Upper lobe of right lung (tissue), 1 donor: ENCODE data around the gene SHANK2. TPM values are rescaled to one million over a fixed set of nuclear protein-coding genes. Genes with fewer than 3 reads are reported as not detected.

ENCODE experiments used
- ATAC-seq: fragments of 200-7000 bp; cut with Tn5 transposase; one replicate; pipeline ENCODE4 v1.9.1; 2020; ENCODE audit warnings: mild to moderate bottlenecking, moderate library complexity
- DNase-seq: peaks from one replicate; pipeline ENCODE4 v3.0.0-alpha.2; 2020
- H3K27ac ChIP-seq: fragments of 200-600 bp; one replicate; pipeline ENCODE4 v1.8.0; 2022
- H3K27me3 ChIP-seq: fragments of 200-600 bp; one replicate; pipeline ENCODE4 v1.8.0; 2022; ENCODE audit warnings: mild to moderate bottlenecking
- H3K36me3 ChIP-seq: fragments of 200-600 bp; one replicate; pipeline ENCODE4 v1.8.0; 2022
- H3K4me1 ChIP-seq: fragments of 200-600 bp; one replicate; pipeline ENCODE4 v1.8.0; 2022
- H3K4me3 ChIP-seq: fragments of 200-600 bp; one replicate; pipeline ENCODE4 v1.8.0; 2022; ENCODE audit warnings: mild to moderate bottlenecking
- H3K9me3 ChIP-seq: fragments of 200-600 bp; one replicate; pipeline ENCODE4 v1.8.0; 2022
- intact Hi-C: fragments of 100-400 bp; cut with DNase I; formaldehyde crosslinking; loops from one replicate; pipeline ENCODE4 v1.11.0; 2022
- total RNA-seq: library from RNA; stranded (reverse); fragmentation: NEBNext Ultra II Directional; extraction: Animal tissue kit (Norgen Biotek cat#: 25700); gene quantifications from one replicate; pipeline ENCODE4 v1.2.1, GENCODE V29; 2021
- TF ChIP-seq, protein P1 (sequence below): fragments of 200-600 bp; IDR thresholded peaks from one replicate; pipeline ENCODE4 v1.8.0; 2022; ENCODE audit warnings: antibody characterized with exemption
- donor health status: DM: no; HTN: yes; CAD: no; lungs with severe emphysema.

Gene SHANK2
- total RNA-seq, 1 donor from 2014 or later = 62.5 TPM

DNA sequence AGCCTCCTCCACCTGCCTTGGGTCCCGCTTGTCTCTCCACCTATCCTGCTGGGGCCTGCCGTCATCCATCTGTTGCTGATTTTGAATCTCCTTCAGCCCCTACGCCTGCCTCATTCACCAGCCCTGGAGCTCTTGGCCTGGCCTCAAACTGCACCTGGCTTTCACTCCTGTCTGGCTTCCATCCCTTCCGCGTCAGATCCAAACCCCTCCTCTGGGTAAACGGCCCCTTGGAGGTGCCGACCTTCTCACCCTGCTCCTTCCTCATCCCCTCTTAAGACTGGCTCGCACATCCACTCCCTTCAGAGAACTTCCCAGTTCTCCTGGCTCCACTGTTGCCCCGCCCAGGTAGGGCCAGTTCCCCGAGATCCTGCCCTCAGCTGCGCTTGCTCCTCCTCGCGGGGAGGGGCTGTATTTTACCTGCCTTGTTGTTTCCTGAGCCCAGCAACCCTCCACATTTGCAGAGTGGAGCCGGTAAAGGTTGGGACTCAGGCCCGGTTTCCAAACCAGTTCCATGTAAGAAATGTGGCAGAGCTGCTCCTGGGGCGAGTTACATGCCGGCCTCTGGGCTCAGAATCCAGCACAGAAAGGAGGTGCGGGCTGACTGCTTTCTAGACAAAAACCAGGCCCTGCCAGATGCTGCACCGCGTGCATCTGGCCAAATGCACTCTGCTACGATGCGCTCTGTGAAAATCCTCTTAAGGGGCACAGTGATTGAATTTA is 13.9 kb upstream of the SHANK2 start:
- DNase-seq (peak; percentile 80), ATAC-seq (peak; percentile 88)
- no peak overlapping the region for H3K27ac ChIP-seq
- no peaks in the 10 kb centered on the region for H3K9me3 ChIP-seq
- TF ChIP-seq, protein P1, sequence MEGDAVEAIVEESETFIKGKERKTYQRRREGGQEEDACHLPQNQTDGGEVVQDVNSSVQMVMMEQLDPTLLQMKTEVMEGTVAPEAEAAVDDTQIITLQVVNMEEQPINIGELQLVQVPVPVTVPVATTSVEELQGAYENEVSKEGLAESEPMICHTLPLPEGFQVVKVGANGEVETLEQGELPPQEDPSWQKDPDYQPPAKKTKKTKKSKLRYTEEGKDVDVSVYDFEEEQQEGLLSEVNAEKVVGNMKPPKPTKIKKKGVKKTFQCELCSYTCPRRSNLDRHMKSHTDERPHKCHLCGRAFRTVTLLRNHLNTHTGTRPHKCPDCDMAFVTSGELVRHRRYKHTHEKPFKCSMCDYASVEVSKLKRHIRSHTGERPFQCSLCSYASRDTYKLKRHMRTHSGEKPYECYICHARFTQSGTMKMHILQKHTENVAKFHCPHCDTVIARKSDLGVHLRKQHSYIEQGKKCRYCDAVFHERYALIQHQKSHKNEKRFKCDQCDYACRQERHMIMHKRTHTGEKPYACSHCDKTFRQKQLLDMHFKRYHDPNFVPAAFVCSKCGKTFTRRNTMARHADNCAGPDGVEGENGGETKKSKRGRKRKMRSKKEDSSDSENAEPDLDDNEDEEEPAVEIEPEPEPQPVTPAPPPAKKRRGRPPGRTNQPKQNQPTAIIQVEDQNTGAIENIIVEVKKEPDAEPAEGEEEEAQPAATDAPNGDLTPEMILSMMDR = no peak
- H3K4me3 ChIP-seq = no peak overlapping the region
- H3K27me3 ChIP-seq = no peaks in the 10 kb centered on the region
- H3K4me1 ChIP-seq = no peaks in the 10 kb centered on the region
- H3K36me3 ChIP-seq = no peaks in the 10 kb centered on the region
- intact Hi-C loops = no loop called here

DNA sequence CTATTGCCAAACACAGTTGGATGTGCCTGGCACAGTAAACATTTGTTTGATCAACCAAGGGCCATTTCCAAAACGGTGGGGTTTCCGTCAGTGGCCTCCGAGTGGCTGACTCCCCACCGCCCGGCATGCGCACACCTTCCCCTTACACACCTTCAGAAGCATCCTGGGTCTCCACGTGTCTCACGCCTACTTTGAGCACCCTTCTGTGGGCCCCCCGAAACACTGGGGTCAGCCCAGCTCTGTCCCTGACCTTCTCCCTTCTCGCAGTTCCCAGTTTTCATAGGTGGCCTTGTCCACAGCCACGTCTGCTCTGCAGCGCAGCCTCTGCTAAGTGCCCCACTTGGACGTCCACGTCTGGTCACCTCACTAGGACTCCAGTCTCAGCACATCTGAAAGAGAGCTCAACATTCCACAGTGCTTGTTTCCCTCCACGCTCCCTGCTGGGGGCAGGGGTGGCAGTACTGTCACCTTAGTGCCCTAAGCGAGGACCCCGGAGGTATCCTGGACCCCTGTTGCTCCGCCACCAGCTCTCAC is 13.2 kb upstream of the SHANK2 start:
- Histone ChIP-seq H3K27me3 (no peaks in the 10 kb centered on the region), H3K4me3 (no peak overlapping the region), H3K4me1 (no peaks in the 10 kb centered on the region), H3K27ac (no peak overlapping the region), H3K36me3 (no peaks in the 10 kb centered on the region), H3K9me3 (no peaks in the 10 kb centered on the region)
- intact Hi-C loops = no loop called here
- TF ChIP-seq, protein P1 = no peak
- ATAC-seq = no peak
- DNase-seq = peak; percentile 53

DNA sequence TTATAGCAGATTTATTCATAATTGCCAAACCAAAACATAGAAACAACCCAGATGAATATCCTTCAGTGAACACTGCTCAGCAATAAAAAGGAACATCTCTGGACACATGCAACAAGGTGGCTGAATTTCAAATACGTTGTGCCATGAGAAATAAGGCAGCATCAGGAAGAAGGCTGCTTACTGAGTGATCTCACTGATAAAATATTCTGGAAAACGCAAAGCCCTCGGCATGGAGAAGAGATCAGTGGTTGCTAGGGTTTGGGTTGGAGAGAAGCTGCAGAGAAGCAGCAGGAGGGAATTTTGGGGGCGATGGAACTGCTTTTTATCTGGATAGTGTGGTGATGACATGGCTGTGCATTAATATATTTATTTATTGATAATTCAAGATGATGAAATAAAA is 11.0 kb upstream of the SHANK2 start:
- Histone ChIP-seq H3K27me3 (no peaks in the 10 kb centered on the region), H3K4me1 (no peaks in the 10 kb centered on the region), H3K4me3 (no peak overlapping the region), H3K27ac (no peak overlapping the region), H3K9me3 (no peaks in the 10 kb centered on the region), H3K36me3 (no peaks in the 10 kb centered on the region)
- TF ChIP-seq, protein P1 = no peak
- ATAC-seq (no peak), DNase-seq (no peak)
- intact Hi-C loops = no loop called here

DNA sequence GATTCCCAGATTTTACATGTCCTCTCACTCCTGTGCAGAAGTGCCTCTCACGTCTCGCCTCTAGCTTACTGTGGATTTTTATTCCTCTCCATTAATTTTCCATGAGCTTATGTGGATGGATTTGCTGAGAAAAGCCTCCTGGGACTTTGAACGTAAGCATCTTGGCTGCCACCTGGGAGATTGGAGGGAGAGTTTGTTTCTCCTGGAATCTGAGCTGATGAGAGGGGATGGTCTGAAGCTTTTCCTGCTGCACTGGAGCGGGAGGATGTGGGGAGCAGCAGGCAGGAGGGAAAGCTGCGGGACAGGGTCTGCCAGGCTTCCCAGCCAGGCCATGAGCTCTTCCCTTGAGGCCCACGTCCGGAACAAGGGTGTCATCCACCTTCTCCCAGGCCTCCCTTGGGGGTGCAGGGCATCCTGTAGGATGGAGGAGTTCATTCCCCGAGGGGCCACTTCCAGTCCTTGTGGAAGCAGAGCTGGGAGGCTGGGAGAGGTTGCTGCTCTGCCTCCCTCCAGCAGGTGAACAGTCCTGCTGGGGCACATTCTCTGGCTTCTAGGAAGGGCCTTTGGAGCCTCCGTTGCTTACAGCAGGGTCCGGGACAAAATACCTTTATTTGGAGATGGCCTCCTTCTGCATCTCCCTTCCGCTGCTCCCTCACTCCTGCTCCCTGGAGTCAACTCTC is 3.6 kb upstream of the SHANK2 start:
- DNase-seq (peak; percentile 39), ATAC-seq (no peak)
- H3K27me3 ChIP-seq = peaks cover 13% of the 10 kb centered on the region
- no peak overlapping the region for H3K4me3 ChIP-seq
- no peaks in the 10 kb centered on the region for H3K36me3 ChIP-seq
- no peaks in the 10 kb centered on the region for H3K9me3 ChIP-seq
- H3K4me1 ChIP-seq = peaks cover 3% of the 10 kb centered on the region
- TF ChIP-seq, protein P1 = no peak
- H3K27ac ChIP-seq = no peak overlapping the region
- intact Hi-C loops = no loop called here

DNA sequence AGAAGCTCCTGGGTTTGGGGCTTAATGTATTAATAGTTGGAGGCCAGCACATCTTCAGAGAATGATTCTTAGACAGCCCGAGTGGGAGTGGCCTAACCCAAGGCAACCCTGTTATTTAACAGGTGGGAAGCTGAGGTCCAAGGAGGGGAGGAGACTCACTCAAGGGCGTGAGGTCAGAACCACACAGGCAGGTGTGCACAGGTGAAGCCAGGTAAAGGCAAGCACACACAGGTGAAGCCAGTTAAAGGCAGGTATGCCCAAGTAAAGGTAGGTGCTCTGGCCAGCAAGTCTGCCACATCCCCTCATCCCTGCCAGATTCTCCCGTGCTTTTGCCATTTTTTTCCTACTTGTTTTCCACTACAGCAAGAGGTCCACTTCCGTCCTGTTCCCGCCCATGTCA is 2.9 kb upstream of the SHANK2 start:
- no peaks in the 10 kb centered on the region for H3K36me3 ChIP-seq
- peak; percentile 73 for DNase-seq
- TF ChIP-seq, protein P1 = no peak
- no peak overlapping the region for H3K4me3 ChIP-seq
- no peak overlapping the region for H3K27ac ChIP-seq
- peak; percentile 74 for ATAC-seq
- H3K27me3 ChIP-seq = peaks cover 18% of the 10 kb centered on the region
- H3K9me3 ChIP-seq = no peaks in the 10 kb centered on the region
- H3K4me1 ChIP-seq = peaks cover 3% of the 10 kb centered on the region
- intact Hi-C loops = no loop called here
